SK-N-SH treated with all-trans-retinoic acid at 6 μM for 48 hours (cell line): ENCODE measurements around the gene CAMKMT.

Source experiments
- ARNTL ChIP-seq: fragments of 450-650 bp; formaldehyde crosslinking; IDR thresholded peaks from 2 replicates; pipeline ENCODE4 v1.5.0; 2020; ENCODE audit warnings: low read depth, mild to moderate bottlenecking, moderate library complexity, borderline replicate concordance
- BACH2 ChIP-seq: fragments of 250-450 bp; sonication (Bioruptor Pico); IDR thresholded peaks from 2 replicates; pipeline ENCODE4 v1.9.0; 2021; ENCODE audit warnings: mild to moderate bottlenecking, borderline replicate concordance
- ISL1 ChIP-seq: fragments of 250-450 bp; sonication (Bioruptor Pico); IDR thresholded peaks from 2 replicates; pipeline ENCODE4 v2.1.2; 2022; ENCODE audit warnings: mild to moderate bottlenecking, moderate library complexity
- TSHZ2 ChIP-seq: fragments of 250-450 bp; sonication (Bioruptor Pico); IDR thresholded peaks from 2 replicates; pipeline ENCODE4 v1.5.0; 2020; ENCODE audit warnings: mild to moderate bottlenecking, moderate library complexity
- ZNF70 ChIP-seq: fragments of 450-650 bp; formaldehyde crosslinking; IDR thresholded peaks from 2 replicates; pipeline ENCODE4 v1.5.0; 2020; ENCODE audit warnings: mild to moderate bottlenecking, moderate library complexity
- TF ChIP-seq, protein P1 (sequence below): fragments of 250-450 bp; sonication (Bioruptor Pico); IDR thresholded peaks from 2 replicates; pipeline ENCODE4 v1.5.1; 2021; ENCODE audit warnings: mild to moderate bottlenecking, moderate library complexity
- TF ChIP-seq, protein P2 (sequence below): fragments of 250-450 bp; sonication (Bioruptor Pico); IDR thresholded peaks from 2 replicates; pipeline ENCODE4 v1.5.1; 2020; ENCODE audit warnings: low read depth, mild to moderate bottlenecking, moderate library complexity
- TF ChIP-seq, protein P3 (sequence below): fragments of 250-450 bp; sonication (Bioruptor Pico); IDR thresholded peaks from 2 replicates; pipeline ENCODE4 v1.8.0; 2020; ENCODE audit warnings: mild to moderate bottlenecking, moderate library complexity, borderline replicate concordance

GRCh38 chr2:44522846-44523245, 161.1 kb downstream of the CAMKMT start:
- TF ChIP-seq ARNTL (no peak), ISL1 (CRISPR knock-in tag) (no peak), BACH2 (no peak), ZNF70 (CRISPR knock-in tag) (no peak), TSHZ2 (no peak)
- TF ChIP-seq, protein P1, sequence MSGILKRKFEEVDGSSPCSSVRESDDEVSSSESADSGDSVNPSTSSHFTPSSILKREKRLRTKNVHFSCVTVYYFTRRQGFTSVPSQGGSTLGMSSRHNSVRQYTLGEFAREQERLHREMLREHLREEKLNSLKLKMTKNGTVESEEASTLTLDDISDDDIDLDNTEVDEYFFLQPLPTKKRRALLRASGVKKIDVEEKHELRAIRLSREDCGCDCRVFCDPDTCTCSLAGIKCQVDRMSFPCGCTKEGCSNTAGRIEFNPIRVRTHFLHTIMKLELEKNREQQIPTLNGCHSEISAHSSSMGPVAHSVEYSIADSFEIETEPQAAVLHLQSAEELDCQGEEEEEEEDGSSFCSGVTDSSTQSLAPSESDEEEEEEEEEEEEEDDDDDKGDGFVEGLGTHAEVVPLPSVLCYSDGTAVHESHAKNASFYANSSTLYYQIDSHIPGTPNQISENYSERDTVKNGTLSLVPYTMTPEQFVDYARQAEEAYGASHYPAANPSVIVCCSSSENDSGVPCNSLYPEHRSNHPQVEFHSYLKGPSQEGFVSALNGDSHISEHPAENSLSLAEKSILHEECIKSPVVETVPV, result no peak
- TF ChIP-seq, protein P2, sequence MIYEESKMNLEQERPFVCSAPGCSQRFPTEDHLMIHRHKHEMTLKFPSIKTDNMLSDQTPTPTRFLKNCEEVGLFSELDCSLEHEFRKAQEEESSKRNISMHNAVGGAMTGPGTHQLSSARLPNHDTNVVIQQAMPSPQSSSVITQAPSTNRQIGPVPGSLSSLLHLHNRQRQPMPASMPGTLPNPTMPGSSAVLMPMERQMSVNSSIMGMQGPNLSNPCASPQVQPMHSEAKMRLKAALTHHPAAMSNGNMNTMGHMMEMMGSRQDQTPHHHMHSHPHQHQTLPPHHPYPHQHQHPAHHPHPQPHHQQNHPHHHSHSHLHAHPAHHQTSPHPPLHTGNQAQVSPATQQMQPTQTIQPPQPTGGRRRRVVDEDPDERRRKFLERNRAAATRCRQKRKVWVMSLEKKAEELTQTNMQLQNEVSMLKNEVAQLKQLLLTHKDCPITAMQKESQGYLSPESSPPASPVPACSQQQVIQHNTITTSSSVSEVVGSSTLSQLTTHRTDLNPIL (CRISPR knock-in tag), result no peak
- TF ChIP-seq, protein P3, sequence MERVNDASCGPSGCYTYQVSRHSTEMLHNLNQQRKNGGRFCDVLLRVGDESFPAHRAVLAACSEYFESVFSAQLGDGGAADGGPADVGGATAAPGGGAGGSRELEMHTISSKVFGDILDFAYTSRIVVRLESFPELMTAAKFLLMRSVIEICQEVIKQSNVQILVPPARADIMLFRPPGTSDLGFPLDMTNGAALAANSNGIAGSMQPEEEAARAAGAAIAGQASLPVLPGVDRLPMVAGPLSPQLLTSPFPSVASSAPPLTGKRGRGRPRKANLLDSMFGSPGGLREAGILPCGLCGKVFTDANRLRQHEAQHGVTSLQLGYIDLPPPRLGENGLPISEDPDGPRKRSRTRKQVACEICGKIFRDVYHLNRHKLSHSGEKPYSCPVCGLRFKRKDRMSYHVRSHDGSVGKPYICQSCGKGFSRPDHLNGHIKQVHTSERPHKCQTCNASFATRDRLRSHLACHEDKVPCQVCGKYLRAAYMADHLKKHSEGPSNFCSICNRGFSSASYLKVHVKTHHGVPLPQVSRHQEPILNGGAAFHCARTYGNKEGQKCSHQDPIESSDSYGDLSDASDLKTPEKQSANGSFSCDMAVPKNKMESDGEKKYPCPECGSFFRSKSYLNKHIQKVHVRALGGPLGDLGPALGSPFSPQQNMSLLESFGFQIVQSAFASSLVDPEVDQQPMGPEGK (CRISPR knock-in tag), result no peak
